RPMI8226 (cell line): Measurements from ENCODE around the gene MROH9.
A peak's percentile ranks its signal among the peaks of the same experiment; 100 is the strongest.

Experiments used
- DNase-seq: peaks from one replicate; pipeline ENCODE4 v3.0.0-alpha.2; 2015

MROH9 gene

GRCh38 chr1:170970256-170970655, 34.9 kb downstream of the MROH9 start:
- DNase-seq = no peak

- DNase-seq = no peak
These were observed 43.1 kb downstream of the MROH9 start for GRCh38 chr1:170978371-170978910.

- DNase-seq = no peak
These were observed 50.1 kb downstream of the MROH9 start for GRCh38 chr1:170985406-170985805.

- no peak for DNase-seq
These were observed 51.6 kb downstream of the MROH9 start for GRCh38 chr1:170986901-170987300.

GRCh38 chr1:170987424-170987823, 52.1 kb downstream of the MROH9 start:
- DNase-seq = no peak

- DNase-seq = no peak
These were observed 57.8 kb downstream of the MROH9 start for GRCh38 chr1:170993151-170993550.

GRCh38 chr1:170993717-170994116, 58.4 kb downstream of the MROH9 start:
- DNase-seq = no peak

- DNase-seq = no peak
These were observed 79.5 kb downstream of the MROH9 start for GRCh38 chr1:171014880-171015279.

GRCh38 chr1:171017426-171017825, 82.1 kb downstream of the MROH9 start:
- DNase-seq = no peak

GRCh38 chr1:171019971-171020370, 84.6 kb downstream of the MROH9 start:
- no peak for DNase-seq

GRCh38 chr1:171032822-171033702, 97.7 kb downstream of the MROH9 start:
- no peak for DNase-seq

GRCh38 chr1:171037626-171038025, 102.3 kb downstream of the MROH9 start:
- DNase-seq = no peak

- no peak for DNase-seq
These were observed 103.0 kb downstream of the MROH9 start for GRCh38 chr1:171038284-171038683.

GRCh38 chr1:171048014-171048413, 112.7 kb downstream of the MROH9 start:
- DNase-seq = no peak

- no peak for DNase-seq
These were observed 117.6 kb downstream of the MROH9 start for GRCh38 chr1:171052977-171053376.

GRCh38 chr1:171055966-171056643, 120.8 kb downstream of the MROH9 start:
- no peak for DNase-seq

GRCh38 chr1:171061425-171062143, 126.2 kb downstream of the MROH9 start:
- no peak for DNase-seq

- no peak for DNase-seq
These were observed 127.6 kb downstream of the MROH9 start for GRCh38 chr1:171062902-171063301.

- DNase-seq = no peak
These were observed 139.7 kb downstream of the MROH9 start for GRCh38 chr1:171075041-171075440.

GRCh38 chr1:171081314-171081753, 146.0 kb downstream of the MROH9 start:
- peak; percentile 12 for DNase-seq

- DNase-seq = no peak
These were observed 146.4 kb downstream of the MROH9 start for GRCh38 chr1:171081763-171082201.

GRCh38 chr1:171082606-171083005, 147.3 kb downstream of the MROH9 start:
- no peak for DNase-seq

GRCh38 chr1:171083222-171083621, 147.9 kb downstream of the MROH9 start:
- no peak for DNase-seq
